Hematopoietic multipotent progenitor cell treated with erythropoietin and hydrocortisone succinate and interleukin-3 and kit ligand, for 6 days (in vitro differentiated cells): ENCODE results near the gene KMT5C.
A peak's percentile ranks its signal among the peaks of the same experiment; 100 is the strongest.

ENCODE experiments used
- DNase-seq: peaks from one replicate; pipeline ENCODE4 v3.0.0-alpha.2; 2015

Gene KMT5C

DNA sequence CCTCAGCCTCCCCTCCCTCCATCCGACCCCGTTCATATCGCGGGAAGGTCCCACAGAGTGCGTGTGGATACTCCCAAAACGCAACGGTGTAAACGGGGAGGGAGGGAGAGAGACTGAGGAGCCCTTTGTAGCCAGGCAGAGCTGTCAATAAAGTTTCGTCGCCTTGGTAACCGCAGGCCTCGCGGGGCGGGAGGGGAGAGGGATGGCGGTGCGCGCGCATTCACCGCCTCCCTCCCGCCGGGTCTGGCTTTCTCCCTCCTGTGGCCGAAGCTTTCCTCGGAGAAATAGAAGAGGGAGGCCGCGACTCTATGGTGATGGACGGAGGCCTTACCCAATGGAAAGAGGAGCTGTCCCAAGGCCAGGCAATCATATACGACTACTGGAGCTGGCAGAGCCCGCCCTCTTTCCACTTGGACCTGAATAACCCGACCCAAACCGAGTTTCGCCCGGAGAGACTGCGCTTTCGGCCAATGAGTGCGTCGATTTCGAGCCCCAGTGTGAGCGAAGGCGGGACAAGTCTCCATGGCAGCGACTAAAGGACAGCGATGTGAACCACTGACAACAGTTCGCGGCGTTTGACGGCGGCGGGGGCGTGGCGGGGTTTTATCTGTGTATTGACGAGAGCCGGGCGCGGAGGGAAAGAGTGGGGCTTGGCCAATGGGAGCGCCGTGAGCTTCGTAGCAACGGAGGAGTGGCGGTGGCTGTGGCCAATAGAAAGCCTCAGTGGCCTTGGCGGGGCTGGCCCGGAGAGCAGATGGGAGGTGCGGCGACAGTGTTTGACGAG is at the start of gene KMT5C:
TSS of gene KMT5C (plus strand) at position 772 of the 784 bp plus-strand sequence. CDS start 2,061 bp downstream, outside the sequence.
- peak; percentile 100 for DNase-seq

GRCh38 chr19:55297267-55297666 is 42.4 kb upstream of the KMT5C start:
- DNase-seq = peak; percentile 9

GRCh38 chr19:55299991-55300390 is 39.7 kb upstream of the KMT5C start:
- DNase-seq = no peak

GRCh38 chr19:55300886-55301458 is 38.7 kb upstream of the KMT5C start:
- DNase-seq = no peak

DNA sequence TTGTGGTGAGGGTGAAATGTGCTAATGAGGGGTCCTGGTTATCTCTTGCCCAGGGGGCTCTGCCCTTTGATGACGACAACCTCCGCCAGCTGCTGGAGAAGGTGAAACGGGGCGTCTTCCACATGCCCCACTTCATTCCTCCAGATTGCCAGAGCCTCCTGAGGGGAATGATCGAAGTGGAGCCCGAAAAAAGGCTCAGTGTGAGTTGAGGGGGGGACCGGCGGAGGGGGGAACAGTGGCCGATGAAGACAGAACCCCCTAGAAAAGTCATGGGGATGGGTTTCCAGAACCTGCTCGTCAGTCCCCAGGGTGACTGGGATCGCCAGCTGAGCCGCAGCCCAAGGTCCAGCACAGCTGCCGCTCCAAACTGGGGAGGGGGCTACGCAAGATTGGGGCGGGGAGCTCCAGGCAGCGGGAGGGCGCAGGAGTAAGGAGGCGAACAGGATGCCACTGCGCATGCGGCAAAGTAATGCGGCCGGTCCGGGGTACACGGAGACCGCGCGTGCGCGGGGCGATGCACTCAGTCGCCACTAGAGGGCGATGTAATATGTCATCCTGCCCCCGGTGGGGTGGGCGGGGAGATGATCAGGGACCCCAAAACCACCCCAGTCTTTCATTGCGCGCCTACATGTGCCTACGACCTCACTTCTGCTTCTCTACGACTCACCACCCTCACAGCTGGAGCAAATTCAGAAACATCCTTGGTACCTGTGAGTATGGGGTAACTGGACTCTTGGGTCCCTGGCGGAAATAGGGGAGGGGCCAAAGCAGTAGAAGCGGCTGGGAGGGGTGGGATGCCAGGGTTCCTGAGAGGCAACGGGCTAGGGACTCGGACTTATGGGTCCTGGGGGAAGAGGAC is 38.0 kb upstream of the KMT5C start:
- DNase-seq = peak; percentile 94

GRCh38 chr19:55302318-55302703 is 37.4 kb upstream of the KMT5C start:
- no peak for DNase-seq

DNA sequence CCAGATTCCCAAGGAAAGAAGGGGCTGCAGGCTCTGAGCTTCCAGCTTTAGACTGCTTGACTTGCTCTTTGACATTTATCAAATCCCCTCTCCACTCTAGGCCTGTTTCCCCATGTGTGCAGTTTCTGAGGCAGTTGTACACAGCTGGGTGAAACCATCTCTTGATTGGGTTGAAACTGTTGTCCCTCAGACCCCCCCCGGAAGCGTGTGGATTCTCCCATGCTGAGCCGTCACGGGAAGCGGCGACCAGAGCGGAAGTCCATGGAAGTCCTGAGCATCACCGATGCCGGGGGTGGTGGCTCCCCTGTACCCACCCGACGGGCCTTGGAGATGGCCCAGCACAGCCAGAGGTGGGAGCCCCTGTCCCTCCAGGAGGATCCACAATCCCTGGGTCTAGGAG is 36.2 kb upstream of the KMT5C start:
- DNase-seq = no peak

DNA sequence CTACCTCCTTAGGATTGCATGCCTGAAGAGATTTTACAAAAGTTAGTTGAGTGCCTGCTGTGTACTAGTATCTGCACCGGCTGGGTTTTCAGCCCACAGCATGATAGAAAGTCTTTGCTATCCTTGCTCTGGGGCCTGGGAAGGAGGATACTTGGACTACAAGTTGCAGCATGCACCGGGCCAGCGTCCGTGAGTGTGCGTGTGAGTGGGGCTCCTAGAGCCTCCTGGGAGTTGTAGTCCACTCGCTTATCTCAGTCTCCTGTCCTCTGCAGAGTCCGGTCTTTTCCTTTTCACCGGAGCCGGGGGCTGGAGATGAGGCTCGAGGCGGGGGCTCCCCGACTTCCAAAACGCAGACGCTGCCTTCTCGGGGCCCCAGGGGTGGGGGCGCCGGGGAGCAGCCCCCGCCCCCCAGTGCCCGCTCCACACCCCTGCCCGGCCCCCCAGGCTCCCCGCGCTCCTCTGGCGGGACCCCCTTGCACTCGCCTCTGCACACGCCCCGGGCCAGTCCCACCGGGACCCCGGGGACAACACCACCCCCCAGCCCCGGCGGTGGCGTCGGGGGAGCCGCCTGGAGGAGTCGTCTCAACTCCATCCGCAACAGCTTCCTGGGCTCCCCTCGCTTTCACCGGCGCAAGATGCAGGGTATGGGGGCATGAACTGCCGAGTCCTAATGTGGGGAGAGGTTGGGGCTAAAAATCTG is 35.2 kb upstream of the KMT5C start:
- peak; percentile 75 for DNase-seq

DNA sequence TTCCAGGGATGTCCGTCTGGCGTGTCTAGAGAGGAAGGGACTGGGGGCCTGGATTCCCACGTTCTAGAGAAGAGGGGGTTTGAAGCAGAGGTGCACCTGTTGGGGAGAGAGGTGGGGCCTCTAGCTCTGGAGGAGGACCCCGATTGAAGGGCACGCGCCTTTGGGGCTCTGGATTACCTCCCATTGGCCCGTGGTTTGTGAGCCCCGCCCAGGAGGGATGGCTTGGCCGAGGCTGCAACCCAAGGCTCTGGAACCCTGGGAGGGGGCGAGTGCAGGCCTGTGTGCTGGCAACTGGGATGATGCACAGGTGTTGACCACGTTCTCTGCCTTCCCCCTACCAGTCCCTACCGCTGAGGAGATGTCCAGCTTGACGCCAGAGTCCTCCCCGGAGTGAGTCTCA is 34.7 kb upstream of the KMT5C start:
- DNase-seq = no peak

- DNase-seq = peak; percentile 82
Observed at GRCh38 chr19:55305491-55305890, 34.2 kb upstream of the KMT5C start.

GRCh38 chr19:55305983-55306562 is 33.6 kb upstream of the KMT5C start:
- no peak for DNase-seq

DNA sequence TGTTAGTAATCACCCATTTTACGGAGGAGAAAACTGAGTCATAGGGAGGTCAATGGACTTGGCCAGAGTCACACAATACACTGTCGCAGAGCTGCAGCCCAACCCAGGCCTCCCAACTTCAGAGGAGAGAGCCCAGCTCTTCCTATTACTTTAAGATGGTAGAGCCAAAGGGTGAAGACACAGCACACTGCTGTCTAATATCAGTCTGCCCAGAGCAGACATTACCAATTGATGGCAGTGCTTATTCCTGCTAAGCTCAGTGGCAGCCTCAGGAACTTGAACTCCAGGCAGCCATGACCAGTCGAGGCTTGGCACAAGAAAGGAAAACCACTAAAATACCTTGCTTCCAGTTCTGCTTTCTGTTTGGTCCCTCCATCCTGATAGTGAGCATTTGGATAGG is 33.0 kb upstream of the KMT5C start:
- DNase-seq = no peak

DNA sequence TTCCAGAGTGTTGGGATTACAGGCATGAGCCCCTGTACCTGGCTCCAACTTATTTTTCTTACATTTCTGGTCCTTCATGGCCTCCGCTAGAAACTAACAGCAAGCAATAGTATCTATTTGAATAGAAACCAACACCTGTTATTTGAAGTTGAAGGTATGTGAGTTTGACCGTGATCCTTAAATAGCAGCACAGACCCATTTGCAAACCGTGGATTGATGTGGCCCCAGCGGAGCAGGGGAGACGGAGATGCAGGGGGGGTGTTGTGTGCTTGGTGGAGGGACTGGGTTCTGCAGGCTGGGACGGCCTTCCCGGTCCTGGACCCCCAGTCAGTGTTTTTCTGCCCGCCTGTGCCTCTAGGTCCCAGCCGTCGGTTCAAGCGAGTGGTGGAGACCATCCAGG is 31.4 kb upstream of the KMT5C start:
- DNase-seq = no peak

GRCh38 chr19:55309448-55309847 is 30.2 kb upstream of the KMT5C start:
- no peak for DNase-seq

GRCh38 chr19:55310498-55310897 is 29.2 kb upstream of the KMT5C start:
- DNase-seq = no peak

GRCh38 chr19:55311397-55311796 is 28.3 kb upstream of the KMT5C start:
- DNase-seq = no peak

- DNase-seq = no peak
Observed at GRCh38 chr19:55311797-55312196, 27.9 kb upstream of the KMT5C start.

GRCh38 chr19:55312621-55313512 is 26.8 kb upstream of the KMT5C start:
- no peak for DNase-seq

DNA sequence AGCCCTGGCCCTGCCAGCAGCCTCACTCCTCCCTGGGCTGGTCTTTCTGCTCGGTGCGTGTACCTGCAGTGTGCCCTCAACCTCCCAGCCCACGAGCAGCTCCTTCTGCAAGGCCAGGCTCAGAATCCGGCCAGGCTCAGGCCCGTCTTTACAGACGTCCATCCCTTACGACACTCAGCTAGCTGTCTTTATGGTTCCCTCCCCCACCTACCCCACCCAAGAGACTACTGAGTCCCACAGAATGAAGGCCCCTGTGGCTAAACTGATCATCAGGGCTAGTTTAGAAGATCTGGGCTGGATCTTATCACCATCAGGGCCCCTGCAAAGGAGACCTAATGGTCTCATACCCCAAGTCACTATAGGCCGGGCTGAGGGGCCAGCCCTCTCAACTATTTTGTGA is 25.3 kb upstream of the KMT5C start:
- no peak for DNase-seq

GRCh38 chr19:55315956-55316525 is 23.6 kb upstream of the KMT5C start:
- DNase-seq = no peak

GRCh38 chr19:55316646-55317045 is 23.0 kb upstream of the KMT5C start:
- no peak for DNase-seq
